Esophagus muscularis mucosa (tissue), 3 donors: Measurements from ENCODE around the gene TTC33.
"Not testable (repeated sequence)": the region's sequence is repeated elsewhere in the genome, so short reads cannot be mapped to it uniquely, and the experiment has no call there.

Experiments
- CTCF ChIP-seq, 3 experiments: fragments of 200-600 bp in 2 of 3; fragments of 450-650 bp in 1 of 3; sonication (generic) in 2 of 3; IDR thresholded peaks; one replicate each; pipeline ENCODE4 v1.5.1; 2017 to 2019; ENCODE audit warnings: antibody characterized with exemption in 3 of 3, mild to moderate bottlenecking in 2 of 3, moderate library complexity in 1 of 3
- POLR2A ChIP-seq: fragments of 450-650 bp; IDR thresholded peaks from one replicate; pipeline ENCODE4 v1.6.1; 2017; ENCODE audit warnings: antibody characterized with exemption, moderate library complexity, mild to moderate bottlenecking, low read depth
- POLR2AphosphoS5 ChIP-seq, 2 donors: sonication (generic); formaldehyde crosslinking; IDR thresholded peaks; one replicate each; pipeline ENCODE4 v1.6.1; 2017; ENCODE audit warnings: antibody characterized with exemption in 2 of 2

- not testable (repeated sequence) for TF ChIP-seq POLR2A; CTCF (IDR thresholded peaks at IDR 0.05); POLR2AphosphoS5 (IDR thresholded peaks at IDR 0.05)
These were observed 33.2 kb upstream of the TTC33 start for GRCh38 chr5:40788941-40789340.
